Left lung (tissue), 10 donors: ENCODE results near the gene MOCOS. TPM values are rescaled to one million over a fixed set of nuclear protein-coding genes. Genes with fewer than 3 reads are reported as not detected.

ENCODE experiments used
- ATAC-seq: fragments of 200-7000 bp; cut with Tn5 transposase; one replicate; pipeline ENCODE4 v1.9.1; 2020; ENCODE audit warnings: moderate library complexity
- DNase-seq, 4 donors: peaks; one replicate each; pipeline ENCODE4 v3.0.0-alpha.2; 2013 to 2020
- H3K27ac ChIP-seq, 2 donors: fragments of 200-600 bp; sonication (generic) in 1 of 2; one replicate each; pipeline versions ENCODE4 v1.5.0 to v1.8.0; 2020 to 2021
- H3K27me3 ChIP-seq, 2 donors: fragments of 200-600 bp; sonication (generic) in 1 of 2; one replicate each; pipeline versions ENCODE4 v1.5.0 to v1.8.0; 2020 to 2021
- H3K36me3 ChIP-seq, 2 donors: fragments of 200-600 bp; sonication (generic) in 1 of 2; one replicate each; pipeline versions ENCODE4 v1.5.0 to v1.8.0; 2020 to 2021
- H3K4me1 ChIP-seq, 2 donors: fragments of 200-600 bp; one replicate each; pipeline ENCODE4 v1.8.0; 2021
- H3K4me3 ChIP-seq, 2 donors: fragments of 200-600 bp; sonication (generic) in 1 of 2; one replicate each; pipeline versions ENCODE4 v1.5.0 to v1.8.0; 2020 to 2021; ENCODE audit warnings: mild to moderate bottlenecking in 1 of 2
- H3K9me3 ChIP-seq, 2 donors: fragments of 200-600 bp; sonication (generic) in 1 of 2; one replicate each; pipeline versions ENCODE4 v1.5.0 to v1.8.0; 2020 to 2021
- intact Hi-C, 2 donors: fragments of 100-400 bp; cut with DNase I; formaldehyde crosslinking; loops; one replicate each; pipeline versions ENCODE4 v1.11.2 to v1.14.2; 2022
- polyA plus RNA-seq, 6 donors: library from polyadenylated mRNA; unstranded; fragments of 120-200 nt; gene quantifications; one replicate each; pipeline ENCODE4 v1.2.1, GENCODE V29; 2013; ENCODE audit not compliant: insufficient read length in 6 of 6
- total RNA-seq, 2 donors: library from RNA; stranded (reverse); fragmentation: NEBNext Ultra II Directional; extraction: Animal tissue kit (Norgen Biotek cat#: 25700); gene quantifications; one replicate each; pipeline ENCODE4 v1.2.1, GENCODE V29; 2021
- TF ChIP-seq, protein P1 (sequence below), 2 donors: fragments of 200-600 bp; sonication (generic) in 1 of 2; IDR thresholded peaks; one replicate each; pipeline versions ENCODE4 v1.5.0 to v1.8.0; 2021; ENCODE audit warnings: antibody characterized with exemption in 2 of 2
- donor health status: DM: no; HTN: yes; CAD: no.
- donor health status: DM: no; HTN: no; CAD: no.

MOCOS gene
- total and polyA plus RNA-seq, 8 donors, result 0.60 to 5.5 (median 1.2) TPM

GRCh38 chr18:36188916-36189315 is 1.6 kb downstream of the MOCOS start:
- TF ChIP-seq, protein P1, sequence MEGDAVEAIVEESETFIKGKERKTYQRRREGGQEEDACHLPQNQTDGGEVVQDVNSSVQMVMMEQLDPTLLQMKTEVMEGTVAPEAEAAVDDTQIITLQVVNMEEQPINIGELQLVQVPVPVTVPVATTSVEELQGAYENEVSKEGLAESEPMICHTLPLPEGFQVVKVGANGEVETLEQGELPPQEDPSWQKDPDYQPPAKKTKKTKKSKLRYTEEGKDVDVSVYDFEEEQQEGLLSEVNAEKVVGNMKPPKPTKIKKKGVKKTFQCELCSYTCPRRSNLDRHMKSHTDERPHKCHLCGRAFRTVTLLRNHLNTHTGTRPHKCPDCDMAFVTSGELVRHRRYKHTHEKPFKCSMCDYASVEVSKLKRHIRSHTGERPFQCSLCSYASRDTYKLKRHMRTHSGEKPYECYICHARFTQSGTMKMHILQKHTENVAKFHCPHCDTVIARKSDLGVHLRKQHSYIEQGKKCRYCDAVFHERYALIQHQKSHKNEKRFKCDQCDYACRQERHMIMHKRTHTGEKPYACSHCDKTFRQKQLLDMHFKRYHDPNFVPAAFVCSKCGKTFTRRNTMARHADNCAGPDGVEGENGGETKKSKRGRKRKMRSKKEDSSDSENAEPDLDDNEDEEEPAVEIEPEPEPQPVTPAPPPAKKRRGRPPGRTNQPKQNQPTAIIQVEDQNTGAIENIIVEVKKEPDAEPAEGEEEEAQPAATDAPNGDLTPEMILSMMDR (IDR thresholded peaks at IDR 0.05), result no peak
- peaks cover 0 to 16% of the 10 kb centered on the region in 2 donors for H3K4me1 ChIP-seq
- DNase-seq, result no peak
- no peak overlapping the region for H3K4me3 ChIP-seq
- no peak for ATAC-seq
- no peaks in the 10 kb centered on the region for H3K36me3 ChIP-seq
- no peak overlapping the region for H3K27ac ChIP-seq
- H3K9me3 ChIP-seq, result no peaks in the 10 kb centered on the region
- intact Hi-C loops, result no loop called here
- H3K27me3 ChIP-seq, result peaks cover 0 to 38% of the 10 kb centered on the region in 2 donors

- TF ChIP-seq, protein P1 (IDR thresholded peaks at IDR 0.05), result no peak
- H3K4me3 ChIP-seq, result no peak overlapping the region
- peaks cover 0 to 38% of the 10 kb centered on the region in 2 donors for H3K27me3 ChIP-seq
- ATAC-seq, result no peak
- H3K27ac ChIP-seq, result no peak overlapping the region
- DNase-seq, result no peak
- H3K36me3 ChIP-seq, result no peaks in the 10 kb centered on the region
- H3K9me3 ChIP-seq, result no peaks in the 10 kb centered on the region
- H3K4me1 ChIP-seq, result peaks cover 0 to 16% of the 10 kb centered on the region in 2 donors
- intact Hi-C loops, result no loop called here
These were observed 2.2 kb downstream of the MOCOS start for GRCh38 chr18:36189486-36189885.

DNA sequence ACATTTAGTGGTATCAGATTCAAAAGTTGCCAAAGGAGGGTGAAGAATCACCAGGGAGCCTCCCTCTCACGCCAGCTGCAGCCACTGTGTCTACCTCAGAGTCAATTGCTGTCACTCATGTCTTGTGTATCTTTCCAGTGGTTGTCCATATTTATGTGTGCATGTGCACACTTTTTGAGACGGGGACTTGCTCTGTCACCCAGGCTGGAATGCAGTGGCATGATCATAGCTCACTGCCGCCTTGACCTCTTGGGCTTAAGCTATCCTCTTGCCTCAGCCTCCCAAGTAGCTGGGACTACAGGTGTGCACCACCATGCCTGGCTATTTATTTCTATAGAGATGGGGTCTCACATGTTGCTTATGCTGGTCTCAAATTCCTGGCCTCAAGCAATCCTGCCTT is 4.0 kb downstream of the MOCOS start:
- DNase-seq, result no peak
- intact Hi-C loops, result no loop called here
- TF ChIP-seq, protein P1 (IDR thresholded peaks at IDR 0.05), result no peak
- Histone ChIP-seq H3K4me3 (no peak overlapping the region), H3K4me1 (peaks cover 0 to 14% of the 10 kb centered on the region in 2 donors), H3K9me3 (no peaks in the 10 kb centered on the region), H3K36me3 (no peaks in the 10 kb centered on the region), H3K27ac (no peak overlapping the region), H3K27me3 (peaks cover 0 to 30% of the 10 kb centered on the region in 2 donors)
- ATAC-seq, result no peak

DNA sequence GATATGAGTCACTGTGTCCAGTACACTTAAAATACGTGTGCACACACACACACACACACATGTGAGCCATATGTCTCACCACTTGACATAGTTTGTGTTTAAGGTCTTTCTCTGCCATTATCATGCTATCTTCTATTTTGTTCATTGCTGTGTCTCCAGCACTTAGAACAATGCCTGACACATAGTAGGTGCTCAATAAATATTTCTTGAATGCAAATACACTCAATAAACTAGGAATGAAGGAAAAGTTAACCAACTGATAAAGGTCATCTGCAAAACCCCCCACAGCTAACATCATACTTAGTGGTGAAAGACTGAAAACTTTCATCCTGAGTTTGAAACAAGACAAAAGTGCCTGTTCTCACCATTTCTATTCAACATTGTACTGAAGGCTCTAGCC is 4.4 kb downstream of the MOCOS start:
- Histone ChIP-seq H3K27me3 (peaks cover 0 to 25% of the 10 kb centered on the region in 2 donors), H3K27ac (no peak overlapping the region), H3K9me3 (no peaks in the 10 kb centered on the region), H3K4me3 (no peak overlapping the region), H3K4me1 (peaks cover 0 to 10% of the 10 kb centered on the region in 2 donors), H3K36me3 (no peaks in the 10 kb centered on the region)
- intact Hi-C loops, result no loop called here
- TF ChIP-seq, protein P1 (IDR thresholded peaks at IDR 0.05), result no peak
- DNase-seq (no peak), ATAC-seq (no peak)

- Histone ChIP-seq H3K27me3 (no peaks in the 10 kb centered on the region), H3K9me3 (no peaks in the 10 kb centered on the region), H3K27ac (no peak overlapping the region), H3K4me1 (no peaks in the 10 kb centered on the region), H3K4me3 (no peak overlapping the region), H3K36me3 (no peaks in the 10 kb centered on the region)
- peak; percentile 88 for ATAC-seq
- intact Hi-C loops, result no loop called here
- TF ChIP-seq, protein P1 (IDR thresholded peaks at IDR 0.05), result no peak
- no peak for DNase-seq
These were observed 7.5 kb downstream of the MOCOS start for GRCh38 chr18:36194600-36195315.
